Stimulated activated CD8-positive, alpha-beta memory T cell treated with anti-CD3 and anti-CD28 coated beads, Interleukin-7, amount 100 ng/mL, for 48 hours (primary cell): Measurements from ENCODE around the gene KLHDC8B.
"Not testable (repeated sequence)": the region's sequence is repeated elsewhere in the genome, so short reads cannot be mapped to it uniquely, and the experiment has no call there.

Source experiments
- DNase-seq, 2 donors: peaks; one replicate each; pipeline ENCODE4 v3.0.0-alpha.2; 2020; ENCODE audit warnings: low read depth in 1 of 2; ENCODE audit errors: extremely low read depth in 1 of 2

The KLHDC8B gene

GRCh38 chr3:49181351-49181750, 10.0 kb downstream of the KLHDC8B start:
- no peak for DNase-seq

- no peak for DNase-seq
These were observed 11.3 kb downstream of the KLHDC8B start for GRCh38 chr3:49182682-49183081.

- no peak for DNase-seq
These were observed 12.5 kb downstream of the KLHDC8B start for GRCh38 chr3:49183873-49184272.

GRCh38 chr3:49191741-49192140, 20.3 kb downstream of the KLHDC8B start:
- no peak for DNase-seq

GRCh38 chr3:49198161-49198560, 26.8 kb downstream of the KLHDC8B start:
- DNase-seq: no peak

- DNase-seq: no peak
These were observed 27.3 kb downstream of the KLHDC8B start for GRCh38 chr3:49198611-49199230.

GRCh38 chr3:49199239-49199899, 28.0 kb downstream of the KLHDC8B start:
- no peak for DNase-seq

- DNase-seq: no peak
These were observed 28.5 kb downstream of the KLHDC8B start for GRCh38 chr3:49199900-49200281.

DNA sequence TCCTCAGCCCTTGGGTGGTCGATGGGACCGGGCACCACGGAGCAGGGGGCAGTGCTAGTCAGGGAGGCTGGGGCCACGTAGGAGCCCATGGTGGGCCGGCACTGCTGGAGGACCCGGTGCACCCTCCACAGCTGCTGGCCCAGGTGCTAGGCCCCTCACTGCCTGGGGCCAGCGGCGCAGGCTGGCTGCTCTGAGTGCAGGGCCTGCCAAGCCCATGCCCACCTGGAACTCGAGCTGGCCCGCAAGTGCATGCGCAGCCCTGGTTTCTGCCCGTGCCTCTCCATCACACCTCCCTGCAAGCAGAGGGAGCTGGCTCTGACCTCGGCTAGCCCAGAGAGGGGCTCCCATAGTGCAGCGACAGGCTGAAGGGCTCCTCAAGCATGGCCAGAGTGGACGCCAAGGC, 42.1 kb downstream of the KLHDC8B start:
- DNase-seq: no peak

DNA sequence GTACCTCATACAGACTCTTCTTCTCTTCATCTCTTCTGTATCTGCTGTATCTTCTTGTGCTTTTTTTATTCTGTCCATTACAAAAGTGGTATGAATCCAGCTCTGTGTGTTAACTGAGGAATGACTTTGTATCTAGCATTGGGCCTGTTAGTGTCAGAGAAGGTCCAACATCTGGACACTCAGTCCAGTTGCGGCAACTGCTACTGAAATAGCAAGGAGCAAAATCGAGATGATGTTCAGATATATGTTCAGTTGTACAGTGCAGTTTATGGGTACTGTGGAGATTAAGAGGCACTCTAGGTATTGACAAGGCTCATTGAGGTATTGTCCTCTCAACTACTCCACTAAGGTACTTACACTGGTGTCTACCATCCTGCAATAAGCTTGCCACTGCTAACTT, 42.6 kb downstream of the KLHDC8B start:
- DNase-seq: no peak

DNA sequence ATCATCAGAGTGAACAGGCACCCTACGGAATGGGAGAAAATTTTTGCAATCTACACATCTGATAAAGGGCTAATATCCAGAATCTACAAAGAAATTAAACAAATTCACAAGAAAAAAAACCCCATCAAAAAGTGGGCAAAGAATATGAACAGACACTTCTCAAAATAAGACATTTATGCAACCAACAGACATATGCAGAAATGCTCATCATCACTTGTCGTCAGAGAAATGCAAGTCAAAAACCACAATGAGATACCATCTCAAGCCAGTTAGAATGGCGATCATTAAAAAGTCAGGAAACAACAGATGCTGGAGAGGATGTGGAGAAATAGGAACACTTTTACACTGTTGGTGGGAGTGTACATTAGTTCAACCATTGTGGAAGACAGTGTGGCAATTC, 45.3 kb downstream of the KLHDC8B start:
- DNase-seq: not testable (repeated sequence)

DNA sequence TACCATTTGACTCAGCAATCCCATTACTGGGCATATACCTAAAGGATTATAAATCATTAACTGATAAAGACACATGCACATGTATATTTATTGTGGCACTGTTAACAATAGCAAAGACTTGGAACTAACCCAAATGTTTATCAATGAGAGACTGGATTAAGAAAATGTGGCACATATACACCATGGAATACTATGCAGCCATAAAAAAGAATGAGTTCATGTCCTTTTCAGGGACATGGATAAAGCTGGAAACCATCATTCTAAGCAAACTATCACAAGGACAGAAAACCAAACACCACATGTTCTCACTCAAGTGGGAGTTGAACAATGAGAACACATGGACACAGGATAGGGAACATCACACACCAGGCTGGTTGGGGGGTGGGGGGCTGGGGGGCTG, 45.7 kb downstream of the KLHDC8B start:
- DNase-seq: not testable (repeated sequence)

GRCh38 chr3:49217688-49218470, 46.5 kb downstream of the KLHDC8B start:
- no peak for DNase-seq

DNA sequence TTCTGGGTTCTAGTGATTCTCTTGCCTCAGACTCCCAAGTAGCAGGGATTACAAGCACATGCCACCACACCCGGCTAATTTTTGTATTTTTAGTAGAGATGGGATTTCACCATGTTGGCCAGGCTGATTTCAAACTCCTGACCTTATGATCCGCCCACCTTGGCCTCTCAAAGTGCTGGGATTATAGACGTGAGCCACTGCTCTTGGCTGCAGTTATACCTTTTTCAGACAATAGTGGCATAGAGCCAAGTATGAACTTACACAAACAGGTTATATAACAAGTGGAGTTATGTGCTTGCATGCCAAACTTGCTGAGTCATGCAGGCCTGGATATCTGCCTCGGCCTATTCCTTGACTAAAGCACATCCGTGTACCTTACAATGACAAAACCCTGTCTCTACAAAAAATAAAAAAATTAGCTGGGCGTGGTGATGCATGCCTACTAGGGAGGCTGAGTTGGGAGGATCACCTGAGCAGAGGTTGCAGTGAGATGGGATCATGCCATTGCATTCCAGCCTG, 47.1 kb downstream of the KLHDC8B start:
- DNase-seq: not testable (repeated sequence)

- DNase-seq: no peak
These were observed 47.7 kb downstream of the KLHDC8B start for GRCh38 chr3:49219132-49219531.

GRCh38 chr3:49220985-49221563, 49.7 kb downstream of the KLHDC8B start:
- not testable (repeated sequence) for DNase-seq

GRCh38 chr3:49222002-49222401, 50.6 kb downstream of the KLHDC8B start:
- no peak for DNase-seq
